Ovary (tissue), 3 donors: ENCODE results near the gene PLEKHM3.

Experiments
- EP300 ChIP-seq: sonication (generic); formaldehyde crosslinking; IDR thresholded peaks from one replicate; pipeline ENCODE4 v1.6.1; 2017; ENCODE audit warnings: antibody characterized with exemption
- POLR2A ChIP-seq: fragments of 450-650 bp; IDR thresholded peaks from one replicate; pipeline ENCODE4 v1.6.1; 2017; ENCODE audit warnings: antibody characterized with exemption, mild to moderate bottlenecking, moderate library complexity
- TF ChIP-seq, protein P1 (sequence below), 3 donors: fragments of 450-650 bp in 2 of 3; fragments of 200-600 bp in 1 of 3; IDR thresholded peaks; one replicate each; pipeline versions ENCODE4 v1.5.1 to v1.8.0; 2016 to 2022; ENCODE audit warnings: antibody characterized with exemption in 3 of 3, mild to moderate bottlenecking in 1 of 3
- donor health status: DM: no; HTN: no; CAD: no.

DNA sequence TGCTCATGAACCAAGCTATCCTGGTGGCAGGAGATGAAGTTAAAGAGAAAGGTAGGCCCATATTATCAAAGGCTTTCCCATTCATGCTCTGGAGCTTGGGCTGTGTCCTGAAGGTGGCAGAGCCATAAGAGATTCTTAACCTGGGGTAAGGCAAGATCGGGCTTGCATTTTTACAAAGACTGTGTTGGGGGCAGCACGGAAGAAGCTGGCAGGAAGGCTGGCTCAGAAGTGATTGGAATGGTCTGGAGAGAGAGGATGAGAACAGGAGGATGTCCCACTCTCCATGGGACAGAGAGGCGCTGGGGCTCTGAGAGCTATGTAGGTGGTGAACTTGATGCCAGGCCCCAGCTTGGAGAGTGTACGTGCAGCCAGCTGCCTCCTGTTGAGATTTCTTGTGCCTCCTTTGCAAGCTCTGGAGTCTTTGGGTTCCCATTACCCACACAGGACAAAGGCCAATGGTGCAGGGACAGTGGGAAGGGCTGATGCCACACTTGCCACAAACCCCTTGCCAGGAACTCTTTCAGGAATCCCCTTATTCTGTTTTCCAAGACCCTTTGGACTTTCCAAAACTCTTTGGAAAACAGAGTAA lies 215.0 kb downstream of the PLEKHM3 start:
- TF ChIP-seq POLR2A (no peak), EP300 (no peak)
- TF ChIP-seq, protein P1, sequence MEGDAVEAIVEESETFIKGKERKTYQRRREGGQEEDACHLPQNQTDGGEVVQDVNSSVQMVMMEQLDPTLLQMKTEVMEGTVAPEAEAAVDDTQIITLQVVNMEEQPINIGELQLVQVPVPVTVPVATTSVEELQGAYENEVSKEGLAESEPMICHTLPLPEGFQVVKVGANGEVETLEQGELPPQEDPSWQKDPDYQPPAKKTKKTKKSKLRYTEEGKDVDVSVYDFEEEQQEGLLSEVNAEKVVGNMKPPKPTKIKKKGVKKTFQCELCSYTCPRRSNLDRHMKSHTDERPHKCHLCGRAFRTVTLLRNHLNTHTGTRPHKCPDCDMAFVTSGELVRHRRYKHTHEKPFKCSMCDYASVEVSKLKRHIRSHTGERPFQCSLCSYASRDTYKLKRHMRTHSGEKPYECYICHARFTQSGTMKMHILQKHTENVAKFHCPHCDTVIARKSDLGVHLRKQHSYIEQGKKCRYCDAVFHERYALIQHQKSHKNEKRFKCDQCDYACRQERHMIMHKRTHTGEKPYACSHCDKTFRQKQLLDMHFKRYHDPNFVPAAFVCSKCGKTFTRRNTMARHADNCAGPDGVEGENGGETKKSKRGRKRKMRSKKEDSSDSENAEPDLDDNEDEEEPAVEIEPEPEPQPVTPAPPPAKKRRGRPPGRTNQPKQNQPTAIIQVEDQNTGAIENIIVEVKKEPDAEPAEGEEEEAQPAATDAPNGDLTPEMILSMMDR (IDR thresholded peaks at IDR 0.05): no peak
